Stimulated activated CD8-positive, alpha-beta memory T cell treated with anti-CD3 and anti-CD28 coated beads, Interleukin-4, amount 100 ng/mL, for 24 hours (primary cell): ENCODE measurements around the gene ANK3.

Experiments
- DNase-seq: peaks from one replicate; pipeline ENCODE4 v3.0.0-alpha.2; 2020; ENCODE audit warnings: low read depth

ANK3 gene

DNA sequence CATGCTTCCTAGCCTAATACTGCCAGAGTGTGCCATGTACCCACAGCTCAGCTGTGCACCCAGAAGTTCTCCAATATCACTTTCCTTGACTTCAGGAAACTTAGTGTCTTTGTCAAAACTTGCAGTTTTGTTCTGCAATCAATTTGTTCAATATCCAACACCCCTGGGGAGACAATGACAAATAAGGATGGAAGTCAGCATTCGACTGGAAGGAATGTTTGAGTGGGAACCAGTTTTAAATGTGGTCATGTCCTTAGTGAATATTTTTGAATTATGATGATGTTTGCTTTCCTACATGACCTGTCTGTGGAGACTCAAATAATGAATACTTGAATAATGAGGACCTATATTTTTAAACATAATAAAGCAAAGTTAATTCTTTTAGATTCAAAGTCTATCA is 112.0 kb downstream of the ANK3 start:
- no peak for DNase-seq

DNA sequence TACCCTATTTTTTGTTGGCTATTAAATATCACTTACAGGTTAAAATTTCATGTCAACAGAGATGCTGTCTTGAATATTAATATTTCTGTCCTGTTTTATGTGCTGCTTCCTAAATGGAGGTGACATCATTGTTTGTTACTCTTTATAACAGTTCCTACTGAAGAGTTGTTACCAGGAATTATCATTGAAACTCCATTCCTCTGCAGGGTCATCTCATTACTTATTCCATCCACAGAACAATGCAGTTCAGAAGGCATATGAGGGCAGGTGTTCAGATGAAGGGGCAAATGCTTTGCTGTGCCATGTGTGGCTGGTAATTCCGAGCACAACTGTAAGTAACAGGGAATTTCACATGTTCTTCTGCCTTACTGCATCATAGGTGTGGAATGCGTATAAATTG is 113.4 kb downstream of the ANK3 start:
- no peak for DNase-seq

DNA sequence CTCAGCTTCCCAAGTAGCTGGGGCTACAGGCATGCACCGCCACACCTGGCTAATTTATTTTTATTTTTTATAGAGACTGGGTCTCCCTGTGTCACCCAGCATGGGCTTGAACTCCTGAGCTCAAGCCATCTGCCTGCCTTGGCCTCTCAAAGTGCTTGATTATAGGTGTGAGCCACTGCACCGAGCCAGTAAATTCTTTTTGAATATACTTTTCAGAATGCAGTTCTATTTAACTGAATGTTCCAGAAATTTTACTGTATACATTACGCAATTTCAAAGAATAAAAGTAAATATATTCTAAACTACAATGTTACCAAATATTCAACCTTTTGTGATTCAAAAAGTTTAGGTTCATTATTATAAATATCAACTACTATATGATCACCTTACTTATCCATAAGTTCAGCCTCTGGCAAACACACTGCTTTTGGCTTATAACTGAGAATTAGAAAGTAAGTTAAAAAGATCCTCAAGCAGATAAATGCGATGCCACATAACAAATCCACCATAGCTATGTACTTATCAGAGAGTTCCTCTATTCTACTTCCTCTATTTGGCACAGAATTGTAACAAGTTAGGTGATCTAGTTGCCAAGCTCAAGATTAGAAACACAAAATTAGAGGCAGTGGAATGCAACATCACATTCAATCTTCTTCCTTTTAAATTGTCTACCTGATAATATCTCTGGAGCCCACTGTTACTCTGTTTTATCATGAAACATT is 118.2 kb downstream of the ANK3 start:
- DNase-seq, result no peak

DNA sequence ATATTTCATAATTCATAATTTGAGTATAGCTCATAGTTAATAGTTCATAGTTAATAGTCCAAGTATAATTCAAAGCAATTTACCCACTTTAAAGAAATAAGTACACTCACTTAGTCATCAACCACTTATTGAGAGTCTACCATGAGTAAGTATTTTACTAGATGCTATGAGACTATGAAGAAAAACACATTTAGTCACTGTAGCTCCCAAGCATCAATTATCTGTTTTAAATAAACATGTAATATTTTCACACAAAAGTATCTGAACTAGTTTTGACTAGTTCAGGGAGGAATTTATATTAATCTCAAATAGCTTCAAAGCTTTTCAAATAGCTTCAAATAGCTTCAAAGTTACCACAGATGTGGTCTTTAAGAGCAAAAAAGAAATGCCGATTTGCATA is 119.2 kb downstream of the ANK3 start:
- no peak for DNase-seq

DNA sequence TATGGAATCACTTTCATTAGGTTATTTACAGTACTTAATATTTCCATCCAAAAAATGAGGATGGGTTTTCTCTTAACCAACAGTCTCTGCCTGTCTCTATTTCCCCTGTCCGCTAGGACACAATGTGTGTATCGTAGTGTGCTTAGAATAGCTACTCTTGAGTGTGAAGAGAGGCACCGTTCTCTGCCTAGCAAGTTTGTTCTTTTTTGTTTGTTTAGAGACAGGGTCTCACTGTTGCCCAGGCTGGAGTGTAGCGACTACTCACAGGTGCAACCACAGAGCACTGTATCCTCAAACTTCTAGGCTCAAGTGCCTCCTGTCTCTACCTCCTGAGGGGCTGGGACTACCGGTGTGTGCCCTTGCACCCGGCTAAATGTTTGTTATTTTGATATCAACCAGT is 121.9 kb downstream of the ANK3 start:
- no peak for DNase-seq

DNA sequence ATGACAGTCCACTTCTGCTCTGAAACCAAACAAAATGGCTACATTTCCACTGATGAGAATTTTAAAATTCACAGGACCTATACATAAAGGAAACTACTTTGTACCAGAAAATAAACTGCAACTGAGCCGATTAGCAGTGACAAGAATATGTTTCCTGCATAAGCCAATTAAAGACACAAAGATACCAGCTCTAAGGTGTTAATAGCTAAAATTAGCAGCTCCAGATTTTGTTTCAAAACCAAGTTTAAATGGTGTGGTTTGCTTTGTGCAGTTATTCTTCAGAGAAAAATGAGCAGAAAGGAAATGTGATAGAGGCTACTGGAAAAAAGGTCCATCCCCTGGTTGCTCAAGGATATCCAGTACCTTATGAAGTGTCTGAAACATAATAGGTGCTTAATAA is 123.2 kb downstream of the ANK3 start:
- DNase-seq, result no peak

DNA sequence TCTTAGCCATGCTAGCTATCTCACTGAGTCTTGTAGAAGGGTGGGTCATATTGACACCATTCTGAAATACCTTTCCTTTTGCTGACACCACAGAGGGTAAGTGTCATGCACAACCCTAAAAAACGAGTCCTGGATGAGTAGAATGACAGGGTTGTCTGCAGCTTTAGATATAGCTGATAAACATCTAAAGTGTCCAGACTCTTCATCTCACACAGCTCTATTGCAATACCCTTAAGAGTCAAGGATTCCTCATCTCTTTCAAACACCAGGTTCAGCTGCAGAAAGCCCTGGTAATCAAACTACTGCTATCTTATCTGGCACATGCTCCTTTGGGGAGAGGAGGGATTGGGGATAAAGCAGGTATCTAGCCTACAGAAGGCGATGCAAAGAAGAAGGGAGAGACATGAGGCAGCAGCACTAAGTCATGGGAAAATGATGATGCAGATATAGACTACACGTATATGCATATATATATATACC is 127.0 kb downstream of the ANK3 start:
- DNase-seq, result no peak

DNA sequence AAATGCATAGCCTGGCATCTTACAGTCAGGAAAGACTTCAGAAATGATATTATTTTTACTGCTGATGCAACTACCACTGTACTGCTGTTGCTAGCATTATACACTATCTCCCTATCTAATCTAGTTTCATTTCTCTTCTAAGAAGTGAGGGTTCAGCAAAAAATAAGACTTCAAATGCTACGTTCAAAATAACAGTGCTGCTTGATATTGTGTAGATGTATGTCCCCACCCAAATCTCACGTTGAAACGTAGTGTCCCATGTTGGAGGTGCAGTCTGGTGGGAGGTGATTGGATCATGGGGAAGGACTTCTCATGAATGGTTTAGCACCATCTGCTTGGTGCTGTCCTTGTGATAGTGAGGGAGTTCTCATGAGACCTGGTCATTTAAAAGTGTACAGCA is 129.4 kb downstream of the ANK3 start:
- no peak for DNase-seq

DNA sequence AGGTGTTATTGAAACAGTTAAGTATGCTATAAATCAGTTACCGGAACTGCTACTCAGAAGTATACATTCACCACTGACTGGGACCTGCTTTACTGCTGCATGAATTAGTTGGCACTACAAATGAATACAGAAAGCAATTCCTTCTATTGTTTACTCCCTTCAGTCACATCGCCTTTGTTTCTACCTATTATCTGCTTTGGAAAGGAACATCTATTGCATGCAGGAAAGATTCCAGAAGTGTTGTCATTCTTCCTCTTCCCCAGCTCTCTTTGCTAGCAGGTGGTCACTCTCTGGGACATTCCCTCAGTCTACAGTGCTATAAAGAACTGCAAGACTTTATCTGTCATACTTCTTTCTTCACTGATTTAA is 131.3 kb downstream of the ANK3 start:
- DNase-seq, result no peak

DNA sequence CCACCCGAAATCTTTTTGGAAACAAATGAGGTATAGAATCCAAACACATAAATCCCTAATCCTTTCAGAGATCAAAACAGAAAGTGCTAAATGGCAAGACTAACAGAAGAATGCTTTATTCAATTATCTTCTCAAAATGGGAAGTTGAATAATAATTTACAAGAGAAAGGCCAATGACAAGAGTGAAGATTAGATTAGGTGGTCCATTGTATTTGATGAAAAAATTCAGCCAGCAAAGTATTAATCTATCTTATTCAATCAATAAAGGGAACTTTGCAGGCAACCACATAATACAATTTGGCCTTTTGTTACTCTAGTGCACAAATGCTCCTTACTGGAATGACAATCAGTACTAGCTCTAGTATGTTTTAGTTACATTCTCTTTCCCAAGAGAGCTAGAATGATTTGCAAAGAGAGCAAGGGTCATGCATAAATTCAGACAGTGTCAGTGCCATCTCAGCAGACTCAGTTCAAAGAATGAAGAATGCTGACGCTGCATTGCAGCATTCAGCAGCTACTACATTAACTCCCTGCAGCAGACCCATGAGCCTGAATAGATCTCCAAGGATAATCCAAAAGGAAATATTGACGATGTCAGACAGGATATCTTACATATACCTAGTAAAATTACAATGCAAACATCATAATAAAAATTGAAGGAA is 131.8 kb downstream of the ANK3 start:
- DNase-seq, result no peak

DNA sequence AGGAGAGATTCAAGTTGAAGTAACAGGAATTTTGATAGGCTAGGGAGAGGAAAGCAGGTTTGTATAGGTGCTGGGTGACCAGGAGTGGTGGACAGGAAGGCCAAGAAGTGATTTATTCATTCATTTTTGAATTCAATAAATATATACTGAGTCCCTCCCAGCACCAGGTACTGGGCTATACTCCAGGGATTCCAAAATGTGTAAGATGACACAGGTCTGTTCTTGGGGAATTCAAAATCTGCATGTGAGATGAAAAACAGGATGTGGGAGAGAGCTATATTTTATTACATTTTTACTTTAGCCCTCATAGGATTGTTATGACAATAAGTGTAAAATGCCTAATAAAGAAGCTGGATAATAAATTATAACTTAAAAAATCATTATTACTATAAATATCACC is 134.9 kb downstream of the ANK3 start:
- no peak for DNase-seq

DNA sequence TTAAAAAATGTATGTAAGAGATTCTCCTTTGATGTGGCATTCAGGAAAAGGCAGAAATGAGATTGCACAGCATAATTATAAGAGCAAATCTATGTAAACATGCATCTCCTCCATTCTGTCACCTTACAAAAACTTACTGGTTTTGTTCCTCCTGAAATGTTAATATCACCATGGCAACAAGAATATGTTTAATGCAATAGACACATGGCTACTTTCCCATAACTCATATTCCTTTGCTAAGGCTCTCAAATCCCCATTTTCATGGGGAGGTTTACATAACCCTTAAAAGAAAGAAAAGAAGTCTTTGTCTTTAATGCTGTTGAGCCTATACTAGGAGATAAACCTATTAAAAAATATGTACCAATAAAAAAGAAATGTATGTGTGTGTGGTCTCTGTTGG is 136.2 kb downstream of the ANK3 start:
- no peak for DNase-seq

DNA sequence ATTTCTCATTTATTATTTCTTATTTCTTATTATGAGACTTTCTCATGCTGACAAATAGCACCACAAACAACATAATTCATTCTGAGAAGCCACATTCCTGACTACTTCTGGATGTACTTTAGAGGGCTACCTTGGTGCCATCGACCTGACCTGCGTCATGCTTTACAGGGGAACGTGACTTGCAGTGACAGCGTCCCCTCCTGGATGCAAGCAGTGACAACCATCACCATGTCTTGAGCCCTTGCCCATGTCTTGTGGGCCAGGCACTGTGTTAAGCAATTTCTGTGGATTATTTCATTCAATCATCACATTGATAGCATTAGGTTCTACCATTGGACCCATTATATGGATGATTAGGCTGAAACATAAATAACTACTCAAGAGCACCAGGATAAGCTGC is 137.0 kb downstream of the ANK3 start:
- no peak for DNase-seq

DNA sequence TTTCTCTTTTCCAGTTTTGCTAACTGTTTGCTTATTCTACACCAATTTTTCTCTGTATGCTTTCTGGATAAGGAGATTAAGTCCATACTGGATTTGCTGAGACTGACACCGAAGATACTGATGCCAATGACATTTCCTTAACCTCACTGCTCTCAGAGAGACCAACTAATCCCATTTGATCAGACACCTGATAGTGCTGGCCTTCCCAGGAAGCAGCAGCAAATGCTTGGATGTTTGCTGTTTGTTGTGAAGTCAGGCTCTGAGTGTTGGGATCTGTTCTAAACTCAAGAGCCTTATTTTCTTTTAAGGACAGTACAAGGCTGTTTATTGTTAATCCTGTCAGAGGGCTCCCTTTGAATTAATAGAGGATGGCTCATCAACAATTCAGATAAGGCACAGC is 143.3 kb downstream of the ANK3 start:
- no peak for DNase-seq

DNA sequence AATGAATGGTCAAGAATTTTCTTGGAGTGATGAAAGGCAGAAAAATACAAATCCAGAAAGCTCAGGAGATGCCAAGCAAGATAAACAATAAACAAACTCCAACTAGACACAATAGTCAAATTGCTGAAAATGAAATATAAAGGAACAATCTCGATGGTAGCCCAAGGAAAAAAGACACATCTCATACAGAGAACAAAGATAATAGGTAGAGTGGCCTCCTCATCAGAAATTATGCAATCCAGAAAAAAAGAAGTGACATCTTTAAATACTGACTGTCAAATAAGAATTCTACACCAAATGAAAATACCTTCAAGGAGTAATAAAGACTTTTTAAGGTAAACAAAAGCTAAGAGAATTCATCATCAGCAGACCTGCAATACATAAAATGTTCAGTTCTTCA is 150.4 kb downstream of the ANK3 start:
- DNase-seq, result no peak

DNA sequence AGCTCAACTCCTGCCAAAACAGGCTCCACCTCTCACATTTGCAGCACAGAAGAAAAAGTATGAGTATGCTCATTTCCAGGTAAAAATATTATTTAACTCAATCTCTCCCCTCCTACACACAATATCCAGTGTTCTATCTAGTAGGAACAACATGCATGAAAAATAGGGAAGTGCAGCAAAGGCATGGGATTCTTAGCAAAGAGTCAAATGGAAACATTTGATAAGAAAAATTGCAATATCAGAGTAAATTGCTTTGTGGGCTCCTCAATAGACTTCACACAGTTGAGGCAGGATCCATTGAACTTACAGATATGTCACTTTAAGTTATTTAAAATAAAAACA is 150.9 kb downstream of the ANK3 start:
- DNase-seq, result no peak

DNA sequence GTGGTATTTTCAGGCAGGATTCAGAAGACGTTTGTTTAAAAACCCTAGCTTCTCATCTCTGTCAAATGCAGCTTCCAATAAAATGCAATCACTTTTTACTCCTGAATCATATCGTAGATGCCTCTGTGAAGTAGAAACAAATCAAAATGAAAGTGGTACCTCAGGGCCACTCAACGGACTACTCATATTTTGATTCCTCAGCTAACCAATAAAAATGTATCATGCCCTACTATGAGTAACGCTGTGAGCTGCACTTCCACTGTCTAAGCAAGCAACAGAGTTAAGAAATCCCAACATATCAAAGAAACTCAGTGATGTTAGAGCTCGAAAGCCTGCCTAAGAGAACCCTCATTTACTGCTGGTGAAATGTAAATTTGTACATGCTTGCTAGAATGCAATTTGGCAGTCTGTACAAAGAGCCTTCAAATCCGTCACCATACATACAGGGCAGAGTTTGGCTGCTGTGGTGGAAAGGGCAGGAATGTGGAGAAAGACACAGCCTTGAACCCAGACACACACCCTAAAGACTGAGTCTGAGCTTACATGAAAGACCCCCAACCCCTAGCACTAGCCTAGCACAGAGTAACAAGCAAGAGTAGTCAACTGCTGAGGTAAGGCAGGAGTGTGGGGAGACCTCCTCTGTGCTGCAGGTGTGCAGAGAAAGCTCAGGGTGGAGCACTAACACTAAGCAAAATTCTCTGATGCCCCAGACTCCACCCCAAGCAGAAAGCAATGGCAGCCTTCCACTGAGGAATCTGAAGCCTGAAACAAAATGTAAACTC is 151.5 kb downstream of the ANK3 start:
- DNase-seq, result no peak

DNA sequence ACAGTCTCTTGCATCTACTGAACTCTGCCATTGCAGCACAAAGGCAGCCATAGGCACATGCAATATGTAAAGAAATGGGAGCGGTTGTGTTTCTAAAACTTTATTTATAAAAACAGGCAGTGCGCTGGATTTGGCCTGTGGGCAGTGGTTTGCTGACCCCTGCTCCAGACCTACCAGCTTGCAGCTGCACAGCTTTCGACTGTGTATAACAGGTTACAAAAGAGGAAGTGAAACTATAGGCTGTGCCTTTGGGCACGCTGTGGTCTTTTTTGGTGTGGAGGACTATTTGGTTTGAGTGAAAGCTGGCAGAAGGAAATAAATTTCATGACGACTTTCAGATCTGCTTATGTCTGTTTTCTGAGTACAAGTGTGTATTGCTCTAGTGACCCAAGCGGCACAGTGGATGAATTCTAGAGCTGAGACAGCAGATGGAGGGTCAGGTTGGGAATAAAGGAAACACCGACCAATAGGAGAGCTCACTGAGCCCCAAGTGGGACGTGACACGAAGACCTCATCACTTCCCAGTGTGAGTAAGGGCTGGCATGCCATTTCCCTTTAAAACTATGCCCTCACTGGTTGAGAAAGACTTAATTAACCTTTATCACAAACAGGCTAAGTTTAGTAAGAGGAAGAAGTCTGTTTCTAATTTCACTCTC is 152.7 kb downstream of the ANK3 start:
- DNase-seq, result no peak

DNA sequence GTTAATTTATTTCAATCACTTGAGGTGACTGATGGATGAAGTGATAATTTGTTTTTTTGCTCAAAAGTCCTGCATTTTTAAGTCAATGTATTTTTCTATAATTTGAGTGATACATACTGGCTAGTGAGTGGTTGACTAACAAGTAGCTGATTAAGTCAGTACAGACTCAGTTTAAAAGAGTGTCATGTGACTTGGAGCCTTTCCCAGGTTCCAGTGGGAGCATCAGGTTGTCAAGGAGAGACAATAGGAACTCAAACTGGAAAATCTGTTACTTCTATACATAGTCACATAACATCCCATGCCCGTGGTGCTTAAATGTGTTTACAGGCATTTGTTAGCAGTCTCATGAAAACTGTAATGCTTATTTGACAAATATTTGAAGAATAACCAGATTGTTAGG is 154.7 kb downstream of the ANK3 start:
- no peak for DNase-seq

DNA sequence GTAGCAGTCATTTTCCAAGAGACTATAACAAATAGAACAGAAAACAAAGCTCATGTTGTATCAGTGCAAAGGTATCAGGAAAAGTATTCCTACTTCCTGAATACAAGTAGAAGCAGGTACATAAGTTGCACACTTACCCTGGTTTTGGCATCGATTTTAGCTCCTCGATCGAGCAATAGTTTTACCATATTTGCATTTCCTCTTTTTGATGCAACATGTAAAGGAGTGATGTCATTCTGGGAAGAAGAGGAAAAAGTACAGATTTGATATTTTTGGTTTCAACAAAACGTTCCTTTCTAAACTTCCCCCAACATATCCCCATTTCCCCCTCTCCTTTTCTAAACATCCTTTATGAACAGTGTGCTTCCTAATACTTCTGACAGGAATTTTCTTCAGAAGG is 155.1 kb downstream of the ANK3 start:
- DNase-seq, result no peak

DNA sequence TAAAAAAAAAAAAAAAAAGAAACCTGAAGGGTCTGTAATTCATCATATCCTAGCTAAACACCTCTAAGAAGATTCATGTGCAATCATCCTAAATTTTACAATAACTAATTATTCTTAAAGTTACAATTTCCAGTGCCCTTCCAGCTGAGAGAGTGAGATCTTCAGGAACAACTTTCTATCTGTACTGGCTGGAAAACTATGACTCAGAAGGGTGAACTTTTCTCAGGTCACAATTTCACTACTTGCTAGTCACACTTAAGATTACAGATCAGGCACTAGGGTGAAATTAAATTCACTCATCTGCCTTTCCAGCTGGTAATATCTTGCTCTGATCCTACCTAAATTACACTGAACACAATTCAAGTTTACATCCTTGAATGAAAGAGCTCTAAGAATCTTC is 158.8 kb downstream of the ANK3 start:
- DNase-seq, result no peak

DNA sequence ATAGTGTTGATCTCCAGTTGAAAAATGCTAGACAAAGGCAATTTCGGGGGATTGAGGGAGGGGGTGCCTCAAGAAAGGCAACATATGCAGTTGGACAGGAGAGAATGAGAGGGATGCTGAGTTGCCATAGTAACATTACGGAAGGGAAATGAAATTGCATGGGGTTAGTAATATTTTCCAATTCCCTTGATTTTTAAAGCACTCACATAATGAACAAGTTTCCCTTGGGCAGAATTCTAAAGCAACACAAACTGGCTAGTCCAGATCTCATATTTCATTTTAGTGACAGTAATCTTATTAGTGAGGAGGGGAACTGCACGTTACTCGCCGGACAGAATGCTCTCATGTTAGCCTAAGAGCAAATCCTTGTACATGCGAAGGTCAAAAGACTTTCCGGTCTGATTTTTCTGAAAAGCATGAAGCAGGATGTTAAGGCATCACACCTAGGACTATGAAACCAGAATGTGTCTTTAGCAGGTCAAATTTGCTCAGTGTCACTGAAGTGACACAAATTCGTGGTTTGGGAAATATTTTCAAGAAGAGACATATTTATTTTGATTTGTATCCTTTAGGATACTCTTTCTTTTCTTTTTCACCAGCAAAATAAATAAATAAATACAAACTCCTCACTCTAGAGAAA is 165.5 kb downstream of the ANK3 start:
- DNase-seq, result no peak
